Measurements from ENCODE around the gene IQGAP2.
"Not testable (repeated sequence)": the region's sequence is repeated elsewhere in the genome, so short reads cannot be mapped to it uniquely, and the experiment has no call there.

The IQGAP2 gene

GRCh38 chr5:76544268-76544926 lies 141.3 kb downstream of the IQGAP2 start:
- DNase-seq = peak; percentile 41

GRCh38 chr5:76545184-76545583 lies 142.1 kb downstream of the IQGAP2 start:
- no peak for DNase-seq

GRCh38 chr5:76546497-76547102 lies 143.5 kb downstream of the IQGAP2 start:
- DNase-seq = no peak

DNA sequence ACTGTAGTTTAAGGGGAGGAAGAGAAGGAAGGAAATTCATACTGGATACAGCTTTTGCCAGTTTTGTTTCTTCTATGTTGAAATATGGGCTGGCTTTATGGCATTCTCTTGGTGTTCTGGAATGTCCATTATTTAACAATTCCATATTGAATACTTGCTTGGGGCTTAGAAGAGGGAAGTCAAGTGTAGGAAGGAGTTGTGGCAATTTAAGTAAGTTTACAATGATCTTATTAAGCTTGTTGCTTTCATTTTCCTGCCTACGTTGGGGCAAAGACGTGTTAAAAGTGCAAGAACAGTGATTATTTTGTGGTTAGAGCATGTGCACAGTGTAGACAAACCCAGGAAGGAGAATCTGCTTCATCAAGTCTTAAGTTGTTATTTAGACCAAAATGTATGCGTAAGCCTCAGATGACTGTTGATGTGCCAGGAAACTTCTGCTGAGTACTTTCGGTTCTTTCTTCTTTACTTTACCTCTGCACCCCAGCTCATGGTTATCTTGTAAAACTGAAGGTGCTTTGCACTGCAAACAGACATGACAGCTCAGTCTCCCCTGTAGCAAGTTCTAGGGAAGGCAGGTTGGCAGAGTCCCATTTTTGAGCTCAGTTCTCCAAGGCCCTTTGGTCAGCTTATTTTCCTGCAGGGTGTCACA lies 144.3 kb downstream of the IQGAP2 start:
- DNase-seq = no peak

- no peak for DNase-seq
These were observed 144.9 kb downstream of the IQGAP2 start for GRCh38 chr5:76547891-76548524.

- DNase-seq = no peak
These were observed 145.6 kb downstream of the IQGAP2 start for GRCh38 chr5:76548525-76549229.

DNA sequence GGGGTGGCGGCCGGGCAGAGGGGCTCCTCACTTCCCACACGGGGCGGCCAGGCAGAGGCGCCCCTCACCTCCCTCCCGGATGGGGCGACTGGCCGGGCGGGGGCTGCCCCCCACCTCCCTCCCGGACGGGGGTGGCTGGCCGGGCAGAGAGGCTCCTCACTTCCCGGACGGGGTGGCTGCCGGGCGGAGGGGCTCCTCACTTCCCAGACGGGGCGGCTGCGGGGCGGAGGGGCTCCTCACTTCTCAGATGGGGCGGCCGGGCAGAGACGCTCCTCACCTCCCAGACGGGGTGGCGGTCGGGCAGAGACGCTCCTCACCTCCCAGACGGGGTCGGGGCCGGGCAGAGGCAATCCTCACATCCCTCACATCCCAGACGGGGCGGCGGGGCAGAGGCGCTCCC lies 147.8 kb downstream of the IQGAP2 start:
- not testable (repeated sequence) for DNase-seq

GRCh38 chr5:76552546-76552945 lies 149.5 kb downstream of the IQGAP2 start:
- DNase-seq = no peak

GRCh38 chr5:76553251-76553650 lies 150.2 kb downstream of the IQGAP2 start:
- DNase-seq = no peak

GRCh38 chr5:76555114-76555513 lies 152.0 kb downstream of the IQGAP2 start:
- no peak for DNase-seq

DNA sequence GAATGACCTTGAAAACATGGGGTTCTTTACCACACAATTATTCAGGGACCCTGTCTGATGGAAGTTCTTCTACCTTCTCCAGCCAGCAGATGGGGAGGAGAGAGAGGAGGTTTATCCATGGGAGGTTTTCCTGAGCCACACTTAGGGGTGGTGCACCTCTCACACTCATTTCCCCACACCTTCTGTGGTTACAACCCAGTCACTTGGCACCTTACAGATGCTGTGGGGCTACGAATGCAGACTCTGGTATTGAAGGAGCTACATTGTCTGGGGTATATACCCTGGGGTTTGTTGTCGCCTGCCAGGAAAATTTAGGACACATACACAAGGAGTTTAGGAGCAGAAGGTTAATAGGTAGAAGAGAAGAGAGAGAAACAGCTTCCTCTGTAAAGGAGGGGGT lies 152.6 kb downstream of the IQGAP2 start:
- no peak for DNase-seq

DNA sequence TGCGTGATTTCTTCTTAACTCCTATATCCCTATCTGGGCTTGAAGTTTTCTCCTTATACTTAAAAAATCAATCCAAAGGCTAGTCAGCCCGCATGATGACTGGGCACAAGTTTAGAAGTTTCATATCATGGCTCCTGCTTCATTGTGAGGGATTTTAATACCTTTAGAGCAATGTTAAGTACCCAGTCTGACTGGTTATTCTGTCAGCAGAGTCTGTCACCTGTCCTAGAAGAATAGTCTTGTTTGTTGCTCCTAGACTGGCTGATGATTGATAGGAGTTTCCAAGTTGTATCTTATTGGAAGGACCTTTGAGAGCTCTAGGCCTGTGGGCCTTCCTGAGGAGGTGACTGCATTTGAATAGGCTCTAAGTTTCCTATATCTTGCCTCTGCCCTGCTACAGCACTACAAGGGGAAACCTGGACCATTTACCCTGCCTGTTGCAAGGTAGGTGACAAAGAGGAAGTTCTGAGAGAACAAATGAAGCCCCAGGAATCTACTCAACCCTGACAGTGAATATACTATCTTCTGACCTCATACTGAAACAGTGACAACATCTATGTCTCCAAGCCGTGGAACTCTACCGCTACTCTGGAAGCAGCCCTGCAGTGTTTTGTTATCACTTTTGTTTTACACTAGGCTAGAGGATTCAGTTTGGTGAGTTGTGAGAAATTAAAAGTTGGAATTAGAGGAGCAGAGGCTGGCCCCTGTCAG lies 153.6 kb downstream of the IQGAP2 start:
- no peak for DNase-seq

GRCh38 chr5:76560952-76561891 lies 158.1 kb downstream of the IQGAP2 start:
- no peak for DNase-seq

GRCh38 chr5:76561959-76562358 lies 158.9 kb downstream of the IQGAP2 start:
- DNase-seq = no peak

DNA sequence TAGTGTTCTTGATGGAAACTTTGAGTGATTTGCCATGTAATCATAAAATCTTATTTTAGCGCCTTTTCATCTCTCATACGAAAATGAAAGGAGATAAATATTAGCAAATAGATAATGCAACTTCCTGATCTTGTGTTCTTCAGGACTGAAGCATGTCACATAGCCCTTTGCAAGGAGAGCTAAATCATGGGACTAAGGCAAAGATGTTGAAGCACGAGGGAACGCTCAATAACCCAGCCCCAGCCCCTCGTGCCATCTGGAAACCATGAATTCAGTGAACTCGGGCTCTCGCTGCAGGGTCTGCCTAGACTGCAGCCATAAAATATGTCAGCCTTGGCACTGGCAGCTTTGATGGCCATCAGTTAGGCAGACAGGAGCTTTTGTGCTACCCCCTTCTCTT lies 161.9 kb downstream of the IQGAP2 start:
- DNase-seq = no peak

DNA sequence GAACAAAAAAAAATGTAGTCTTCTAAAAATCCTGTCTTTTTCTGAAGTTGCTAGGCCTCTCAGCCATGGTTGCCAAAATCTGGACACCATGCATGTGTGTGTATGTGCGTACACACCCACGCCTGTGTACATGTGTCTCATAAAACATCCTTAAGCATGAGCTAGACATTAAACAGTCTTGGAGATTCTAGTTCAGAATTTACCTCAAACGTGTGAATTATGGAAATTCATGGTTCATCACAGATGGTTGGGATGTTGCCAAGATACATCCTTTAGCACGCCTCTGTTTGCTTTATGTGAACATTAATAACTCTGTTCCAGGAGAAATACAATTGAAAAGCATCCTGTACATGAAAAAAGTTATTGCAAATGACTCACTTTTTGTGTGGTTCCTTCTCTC lies 167.1 kb downstream of the IQGAP2 start:
- no peak for DNase-seq

DNA sequence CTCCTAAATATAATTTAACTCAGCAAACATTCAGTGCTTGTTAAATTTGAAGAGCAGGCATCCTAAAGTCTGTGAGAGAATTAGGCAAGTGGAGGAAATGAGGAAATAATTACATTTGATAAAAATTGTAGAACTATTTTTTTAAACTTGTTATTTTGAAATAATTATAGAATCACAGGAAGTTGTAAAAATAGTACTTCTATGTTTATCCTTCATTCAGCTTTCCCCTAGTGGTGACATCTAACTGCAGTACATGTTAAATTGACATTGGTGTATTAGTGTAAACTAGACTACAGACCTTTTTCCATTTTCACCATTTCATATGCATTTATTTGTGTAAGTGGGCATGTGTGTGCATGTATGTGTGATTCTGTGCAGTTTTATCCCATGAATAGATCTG lies 168.5 kb downstream of the IQGAP2 start:
- DNase-seq = no peak

DNA sequence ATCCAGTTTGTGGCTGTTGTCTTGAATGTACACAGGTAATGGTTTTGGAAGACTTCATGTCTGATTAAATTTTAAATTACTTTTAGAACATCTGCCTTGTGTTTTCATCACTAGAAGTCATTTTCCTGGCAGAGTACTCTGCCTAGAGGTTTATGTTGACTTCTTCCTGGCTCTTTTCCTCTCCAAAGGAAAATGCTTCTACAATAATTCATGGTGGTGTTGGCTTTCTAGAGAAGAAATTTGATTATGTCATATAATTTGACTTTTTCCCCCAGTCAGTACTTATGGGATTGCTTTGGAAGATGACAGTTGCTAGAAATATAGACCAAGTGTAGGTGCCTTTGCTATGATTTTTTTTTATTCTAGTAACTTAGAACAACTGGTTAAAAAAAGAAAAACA lies 173.4 kb downstream of the IQGAP2 start:
- DNase-seq = no peak

GRCh38 chr5:76576996-76577395 lies 173.9 kb downstream of the IQGAP2 start:
- DNase-seq = no peak

DNA sequence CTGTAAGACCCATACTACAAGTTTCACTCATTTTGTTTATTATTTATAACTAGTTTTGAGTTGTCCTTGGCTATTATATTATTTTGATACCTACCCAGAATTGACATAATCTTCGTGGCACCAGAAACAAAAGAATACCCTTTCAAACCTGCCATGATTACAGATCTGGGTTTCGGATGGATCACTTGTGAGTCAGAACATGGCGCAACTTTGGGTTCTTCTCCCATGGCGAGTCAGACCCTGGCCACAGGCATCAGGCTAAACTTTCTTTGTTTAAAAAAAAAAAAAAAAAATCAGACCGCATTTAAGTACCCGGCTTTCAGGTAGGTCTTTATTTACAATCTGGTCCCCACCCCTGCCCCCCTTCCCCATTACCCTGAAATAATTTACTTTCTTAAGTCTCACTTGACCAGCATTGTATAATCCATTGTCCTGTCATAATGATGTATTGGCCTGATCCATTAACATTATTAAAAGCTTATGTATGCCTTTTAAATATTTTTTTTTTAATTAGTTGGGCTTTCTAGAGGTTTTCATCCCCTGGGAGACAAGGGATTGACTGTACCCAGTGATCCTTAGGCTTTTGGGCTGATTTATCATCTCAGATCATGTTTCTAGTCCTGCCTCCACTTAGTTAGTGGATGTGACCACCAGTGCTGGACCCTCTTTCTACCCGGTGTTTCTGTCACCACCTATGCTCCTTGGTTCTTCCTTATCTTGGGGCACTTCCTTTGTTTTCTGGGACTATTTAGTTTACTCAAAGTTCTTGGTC lies 176.3 kb downstream of the IQGAP2 start:
- DNase-seq = peak; percentile 14

DNA sequence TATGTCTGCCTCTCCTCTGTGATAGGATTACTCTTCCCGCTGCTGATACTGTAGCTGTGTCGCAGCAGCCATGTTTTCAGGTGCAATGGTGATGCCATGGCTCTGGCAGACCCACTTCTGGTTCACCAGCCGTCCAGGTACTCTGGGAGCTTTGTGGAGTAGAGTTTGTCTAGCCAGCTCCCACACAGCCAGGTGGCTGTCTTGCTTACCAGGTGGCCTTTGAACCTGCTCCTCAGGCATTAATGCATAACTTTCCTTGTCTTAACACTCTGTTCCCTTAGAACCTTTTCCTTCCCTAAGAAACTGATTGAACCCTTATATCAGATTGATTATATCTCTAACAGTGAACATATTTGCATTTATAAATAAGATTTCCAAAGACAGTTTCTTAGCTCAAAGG lies 177.9 kb downstream of the IQGAP2 start:
- no peak for DNase-seq

Data from HCEC 1CT (cell line).